Measurements from ENCODE around the gene SAP30BP.

- TF ChIP-seq, protein P1, sequence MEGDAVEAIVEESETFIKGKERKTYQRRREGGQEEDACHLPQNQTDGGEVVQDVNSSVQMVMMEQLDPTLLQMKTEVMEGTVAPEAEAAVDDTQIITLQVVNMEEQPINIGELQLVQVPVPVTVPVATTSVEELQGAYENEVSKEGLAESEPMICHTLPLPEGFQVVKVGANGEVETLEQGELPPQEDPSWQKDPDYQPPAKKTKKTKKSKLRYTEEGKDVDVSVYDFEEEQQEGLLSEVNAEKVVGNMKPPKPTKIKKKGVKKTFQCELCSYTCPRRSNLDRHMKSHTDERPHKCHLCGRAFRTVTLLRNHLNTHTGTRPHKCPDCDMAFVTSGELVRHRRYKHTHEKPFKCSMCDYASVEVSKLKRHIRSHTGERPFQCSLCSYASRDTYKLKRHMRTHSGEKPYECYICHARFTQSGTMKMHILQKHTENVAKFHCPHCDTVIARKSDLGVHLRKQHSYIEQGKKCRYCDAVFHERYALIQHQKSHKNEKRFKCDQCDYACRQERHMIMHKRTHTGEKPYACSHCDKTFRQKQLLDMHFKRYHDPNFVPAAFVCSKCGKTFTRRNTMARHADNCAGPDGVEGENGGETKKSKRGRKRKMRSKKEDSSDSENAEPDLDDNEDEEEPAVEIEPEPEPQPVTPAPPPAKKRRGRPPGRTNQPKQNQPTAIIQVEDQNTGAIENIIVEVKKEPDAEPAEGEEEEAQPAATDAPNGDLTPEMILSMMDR (conservative IDR thresholded peaks at IDR 0.05; ENCODE audit: low read depth in 2 of 2), result no peak; a peak in 1 of 4 replicates
- TF ChIP-seq POLR2AphosphoS5 (IDR thresholded peaks at IDR 0.05; ENCODE audit: low read depth), result no peak
- TF ChIP-seq REST (IDR thresholded peaks at IDR 0.05; ENCODE audit: unreplicated experiment), result no peak
- TF ChIP-seq EZH2 (IDR thresholded peaks at IDR 0.05; ENCODE audit: low read depth, unreplicated experiment), result no peak
- TF ChIP-seq ZNF331 (CRISPR knock-in tag; IDR thresholded peaks at IDR 0.05; ENCODE audit: low read depth), result no peak
- TF ChIP-seq EZH2phosphoT487 (IDR thresholded peaks at IDR 0.05; ENCODE audit: unreplicated experiment), result no peak
Measured at GRCh38 chr17:75722076-75722475, 54.9 kb downstream of the SAP30BP start.

Measured in GM23338 (cell line).